ENCODE results near the gene PDSS1. TPM values are rescaled to one million over a fixed set of nuclear protein-coding genes. Genes with fewer than 3 reads are reported as not detected.

PDSS1 gene
- polyA plus RNA-seq, 1 donor from 2014 or later = 13.0 TPM

DNA sequence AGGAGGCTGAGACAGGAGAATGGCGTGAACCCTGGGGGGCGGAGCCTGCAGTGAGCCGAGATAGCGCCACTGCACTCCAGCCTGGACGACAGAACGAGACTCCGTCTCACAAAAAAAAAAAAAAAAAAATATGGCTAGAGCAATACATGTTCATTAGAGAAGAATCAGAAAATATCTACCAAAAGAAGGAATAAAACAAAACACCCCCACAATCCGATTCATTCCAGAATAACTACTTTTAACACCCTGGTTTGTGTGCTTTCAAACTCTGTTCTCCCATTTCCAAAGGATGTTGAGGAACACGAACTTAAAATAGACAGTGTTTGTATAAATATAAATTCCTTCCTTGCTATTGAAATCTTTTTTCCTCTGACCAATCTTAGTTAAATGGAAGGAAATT lies 6.5 kb downstream of the PDSS1 start:
- TF ChIP-seq RAD21 (conservative IDR thresholded peaks at IDR 0.05) (no peak), MXI1 (conservative IDR thresholded peaks at IDR 0.05; ENCODE audit: poor library complexity, severe bottlenecking) (no peak), POLR2AphosphoS5 (IDR thresholded peaks at IDR 0.05) (no peak), EZH2 (IDR thresholded peaks at IDR 0.05; ENCODE audit: borderline replicate concordance, insufficient read depth, low read length, poor library complexity, severe bottlenecking) (no peak), EP300 (conservative IDR thresholded peaks at IDR 0.05; ENCODE audit: poor library complexity, severe bottlenecking) (no peak), SMC3 (conservative IDR thresholded peaks at IDR 0.05; ENCODE audit: poor library complexity) (no peak)
- TF ChIP-seq, protein P1, sequence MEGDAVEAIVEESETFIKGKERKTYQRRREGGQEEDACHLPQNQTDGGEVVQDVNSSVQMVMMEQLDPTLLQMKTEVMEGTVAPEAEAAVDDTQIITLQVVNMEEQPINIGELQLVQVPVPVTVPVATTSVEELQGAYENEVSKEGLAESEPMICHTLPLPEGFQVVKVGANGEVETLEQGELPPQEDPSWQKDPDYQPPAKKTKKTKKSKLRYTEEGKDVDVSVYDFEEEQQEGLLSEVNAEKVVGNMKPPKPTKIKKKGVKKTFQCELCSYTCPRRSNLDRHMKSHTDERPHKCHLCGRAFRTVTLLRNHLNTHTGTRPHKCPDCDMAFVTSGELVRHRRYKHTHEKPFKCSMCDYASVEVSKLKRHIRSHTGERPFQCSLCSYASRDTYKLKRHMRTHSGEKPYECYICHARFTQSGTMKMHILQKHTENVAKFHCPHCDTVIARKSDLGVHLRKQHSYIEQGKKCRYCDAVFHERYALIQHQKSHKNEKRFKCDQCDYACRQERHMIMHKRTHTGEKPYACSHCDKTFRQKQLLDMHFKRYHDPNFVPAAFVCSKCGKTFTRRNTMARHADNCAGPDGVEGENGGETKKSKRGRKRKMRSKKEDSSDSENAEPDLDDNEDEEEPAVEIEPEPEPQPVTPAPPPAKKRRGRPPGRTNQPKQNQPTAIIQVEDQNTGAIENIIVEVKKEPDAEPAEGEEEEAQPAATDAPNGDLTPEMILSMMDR (IDR thresholded peaks at IDR 0.05; ENCODE audit: poor library complexity, severe bottlenecking) = no peak
- no peaks in the 10 kb centered on the region for H3K36me3 ChIP-seq (ENCODE audit: insufficient read depth, low read length)
- H3K4me3 ChIP-seq (ENCODE audit: low read length) = no peak overlapping the region
- H3K27me3 ChIP-seq (ENCODE audit: insufficient read depth, low read depth, low read length) = no peaks in the 10 kb centered on the region
- H3K27ac ChIP-seq (ENCODE audit: low read length) = no peak overlapping the region
- H3K9ac ChIP-seq (ENCODE audit: low read length) = no peak overlapping the region
- no peaks in the 10 kb centered on the region for H3F3A ChIP-seq (ENCODE audit: insufficient read depth, low read length, poor library complexity, severe bottlenecking)
- H3K4me2 ChIP-seq (ENCODE audit: low read length) = no peak overlapping the region
- no peaks in the 10 kb centered on the region for H3K9me3 ChIP-seq (ENCODE audit: low read length)
- H3K9me2 ChIP-seq (ENCODE audit: insufficient read depth, low read length) = no peaks in the 10 kb centered on the region
- H3K79me2 ChIP-seq (replicated peaks; ENCODE audit: insufficient read depth, low read length) = peaks cover 7% of the 10 kb centered on the region
- H4K20me1 ChIP-seq (ENCODE audit: insufficient read depth) = no peaks in the 10 kb centered on the region
- no peak overlapping the region for H2AFZ ChIP-seq (ENCODE audit: low read depth, low read length)

DNA sequence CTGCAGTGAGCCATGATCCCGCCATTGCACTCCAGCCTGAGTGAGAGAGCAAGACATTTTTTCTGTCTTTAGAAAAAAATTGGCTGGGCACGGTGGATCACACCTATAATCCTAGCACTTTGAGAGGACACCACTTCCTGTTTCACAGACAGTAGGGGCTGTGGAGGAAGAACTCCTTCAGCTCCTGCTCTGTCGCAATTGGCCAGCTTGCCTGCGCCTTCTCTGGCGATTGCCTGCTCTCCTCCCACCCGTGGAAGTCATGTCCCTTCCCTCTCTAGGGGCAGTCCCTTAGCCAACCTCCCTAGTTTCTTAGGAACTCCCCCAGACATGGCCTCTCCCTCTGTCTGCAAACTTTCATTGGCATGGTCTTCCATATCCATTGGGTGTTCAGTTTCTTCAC lies 8.7 kb downstream of the PDSS1 start:
- Histone ChIP-seq H3K36me3 (ENCODE audit: insufficient read depth, low read length) (no peaks in the 10 kb centered on the region), H3K9ac (ENCODE audit: low read length) (no peak overlapping the region), H3K9me3 (ENCODE audit: low read length) (no peaks in the 10 kb centered on the region), H3K4me3 (ENCODE audit: low read length) (no peak overlapping the region), H2AFZ (ENCODE audit: low read depth, low read length) (no peak overlapping the region), H3K79me2 (replicated peaks; ENCODE audit: insufficient read depth, low read length) (no peaks in the 10 kb centered on the region), H3K27me3 (ENCODE audit: insufficient read depth, low read depth, low read length) (no peaks in the 10 kb centered on the region), H3K4me2 (ENCODE audit: low read length) (no peak overlapping the region), H4K20me1 (ENCODE audit: insufficient read depth) (no peaks in the 10 kb centered on the region), H3K27ac (ENCODE audit: low read length) (no peak overlapping the region), H3K9me2 (ENCODE audit: insufficient read depth, low read length) (no peaks in the 10 kb centered on the region), H3F3A (ENCODE audit: insufficient read depth, low read length, poor library complexity, severe bottlenecking) (no peaks in the 10 kb centered on the region)
- TF ChIP-seq, protein P2, sequence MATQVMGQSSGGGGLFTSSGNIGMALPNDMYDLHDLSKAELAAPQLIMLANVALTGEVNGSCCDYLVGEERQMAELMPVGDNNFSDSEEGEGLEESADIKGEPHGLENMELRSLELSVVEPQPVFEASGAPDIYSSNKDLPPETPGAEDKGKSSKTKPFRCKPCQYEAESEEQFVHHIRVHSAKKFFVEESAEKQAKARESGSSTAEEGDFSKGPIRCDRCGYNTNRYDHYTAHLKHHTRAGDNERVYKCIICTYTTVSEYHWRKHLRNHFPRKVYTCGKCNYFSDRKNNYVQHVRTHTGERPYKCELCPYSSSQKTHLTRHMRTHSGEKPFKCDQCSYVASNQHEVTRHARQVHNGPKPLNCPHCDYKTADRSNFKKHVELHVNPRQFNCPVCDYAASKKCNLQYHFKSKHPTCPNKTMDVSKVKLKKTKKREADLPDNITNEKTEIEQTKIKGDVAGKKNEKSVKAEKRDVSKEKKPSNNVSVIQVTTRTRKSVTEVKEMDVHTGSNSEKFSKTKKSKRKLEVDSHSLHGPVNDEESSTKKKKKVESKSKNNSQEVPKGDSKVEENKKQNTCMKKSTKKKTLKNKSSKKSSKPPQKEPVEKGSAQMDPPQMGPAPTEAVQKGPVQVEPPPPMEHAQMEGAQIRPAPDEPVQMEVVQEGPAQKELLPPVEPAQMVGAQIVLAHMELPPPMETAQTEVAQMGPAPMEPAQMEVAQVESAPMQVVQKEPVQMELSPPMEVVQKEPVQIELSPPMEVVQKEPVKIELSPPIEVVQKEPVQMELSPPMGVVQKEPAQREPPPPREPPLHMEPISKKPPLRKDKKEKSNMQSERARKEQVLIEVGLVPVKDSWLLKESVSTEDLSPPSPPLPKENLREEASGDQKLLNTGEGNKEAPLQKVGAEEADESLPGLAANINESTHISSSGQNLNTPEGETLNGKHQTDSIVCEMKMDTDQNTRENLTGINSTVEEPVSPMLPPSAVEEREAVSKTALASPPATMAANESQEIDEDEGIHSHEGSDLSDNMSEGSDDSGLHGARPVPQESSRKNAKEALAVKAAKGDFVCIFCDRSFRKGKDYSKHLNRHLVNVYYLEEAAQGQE (IDR thresholded peaks at IDR 0.05; ENCODE audit: borderline replicate concordance) = no peak
- no peak for TF ChIP-seq POLR2AphosphoS5 (IDR thresholded peaks at IDR 0.05)
- no peak for TF ChIP-seq TAF1 (IDR thresholded peaks at IDR 0.05; ENCODE audit: low read depth)
- no peak for TF ChIP-seq RAD21 (conservative IDR thresholded peaks at IDR 0.05)
- TF ChIP-seq, protein P1 (IDR thresholded peaks at IDR 0.05; ENCODE audit: poor library complexity, severe bottlenecking) = no peak
- TF ChIP-seq EZH2 (IDR thresholded peaks at IDR 0.05; ENCODE audit: borderline replicate concordance, insufficient read depth, low read length, poor library complexity, severe bottlenecking) = no peak
- TF ChIP-seq EP300 (conservative IDR thresholded peaks at IDR 0.05; ENCODE audit: poor library complexity, severe bottlenecking) = no peak
- TF ChIP-seq MXI1 (conservative IDR thresholded peaks at IDR 0.05; ENCODE audit: poor library complexity, severe bottlenecking) = no peak
